HepG2 (cell line): ENCODE data around the gene ABTB2. TPM values are rescaled to one million over a fixed set of nuclear protein-coding genes. Genes with fewer than 3 reads are reported as not detected.

ENCODE experiments used
- CAMTA2 ChIP-seq: sonication (generic); formaldehyde crosslinking; IDR thresholded peaks from 2 replicates; pipeline ENCODE4 v1.4.0; 2020; ENCODE audit warnings: mild to moderate bottlenecking, missing genetic modification reagents, borderline replicate concordance
- CEBPG ChIP-seq: IDR thresholded peaks from 2 replicates; pipeline ENCODE4 v1.6.1; 2016
- KDM1A ChIP-seq: IDR thresholded peaks from 2 replicates; pipeline ENCODE4 v1.6.1; 2016; ENCODE audit warnings: missing compliant biosample characterization
- MED1 ChIP-seq: sonication (generic); formaldehyde crosslinking; IDR thresholded peaks from 2 replicates; pipeline ENCODE4 v1.4.0; 2020; ENCODE audit warnings: missing genetic modification reagents
- MEIS1 ChIP-seq: sonication (generic); formaldehyde crosslinking; IDR thresholded peaks from 2 replicates; pipeline ENCODE4 v1.9.0; 2021; ENCODE audit warnings: mild to moderate bottlenecking, missing genetic modification reagents, moderate library complexity, borderline replicate concordance
- NR2C2 ChIP-seq: sonication (generic); formaldehyde crosslinking; IDR thresholded peaks from 2 replicates; pipeline ENCODE4 v1.4.0; 2020; ENCODE audit warnings: missing genetic modification reagents, mild to moderate bottlenecking, moderate library complexity, borderline replicate concordance
- PBX2 ChIP-seq: IDR thresholded peaks from 2 replicates; pipeline ENCODE4 v1.6.1; 2016; ENCODE audit warnings: control low read depth
- PHF5A ChIP-seq: IDR thresholded peaks from one replicate; pipeline ENCODE4 v1.6.1; 2018; ENCODE audit warnings: low read depth, missing genetic modification reagents; ENCODE audit not compliant: unreplicated experiment
- TBX2 ChIP-seq: sonication (generic); formaldehyde crosslinking; IDR thresholded peaks from 2 replicates; pipeline ENCODE4 v1.5.0; 2020; ENCODE audit warnings: missing genetic modification reagents, mild to moderate bottlenecking, borderline replicate concordance
- WIZ ChIP-seq: sonication (generic); formaldehyde crosslinking; IDR thresholded peaks from 2 replicates; pipeline ENCODE4 v1.5.1; 2020; ENCODE audit warnings: mild to moderate bottlenecking, missing genetic modification reagents
- YEATS2 ChIP-seq: sonication (generic); formaldehyde crosslinking; IDR thresholded peaks from 2 replicates; pipeline ENCODE4 v1.4.0; 2020; ENCODE audit warnings: missing genetic modification reagents, borderline replicate concordance
- ZNF550 ChIP-seq: sonication (generic); formaldehyde crosslinking; IDR thresholded peaks from 2 replicates; pipeline ENCODE4 v1.4.0; 2020; ENCODE audit warnings: mild to moderate bottlenecking, missing genetic modification reagents, borderline replicate concordance
- polyA plus RNA-seq, 8 experiments: library from polyadenylated mRNA; depleted of rRNA in 3 of 8; stranded (reverse) in 7 of 8; unstranded in 1 of 8; fragments of >200 nt; fragmentation: Illumina TruSeq in 4 of 8; extraction: Trizol in 4 of 8; gene quantifications; 2 replicates each; pipeline versions ENCODE4 v1.2.1 to v1.2.3, GENCODE V29; 2011 to 2016; ENCODE audit warnings: low read depth in 4 of 8, missing spikeins in 1 of 8, mixed read lengths in 1 of 8; ENCODE audit not compliant: insufficient read depth in 1 of 8
- total RNA-seq, 5 experiments: library from RNA; depleted of rRNA; stranded (reverse); fragments of >200 nt; fragmentation: Illumina TruSeq; extraction: Trizol; gene quantifications; 2 replicates each; pipeline ENCODE4 v1.2.3, GENCODE V29; 2016; ENCODE audit warnings: low read depth in 1 of 5
- TF ChIP-seq, protein P1 (sequence below): sonication (generic); formaldehyde crosslinking; IDR thresholded peaks from 2 replicates; pipeline ENCODE4 v1.5.1; 2020; ENCODE audit warnings: missing genetic modification reagents, mild to moderate bottlenecking, borderline replicate concordance
- TF ChIP-seq, protein P2 (sequence below): sonication (generic); formaldehyde crosslinking; IDR thresholded peaks from 2 replicates; pipeline ENCODE4 v1.9.0; 2021; ENCODE audit warnings: mild to moderate bottlenecking, missing genetic modification reagents
- TF ChIP-seq, protein P3 (sequence below): sonication (generic); formaldehyde crosslinking; IDR thresholded peaks from 2 replicates; pipeline ENCODE4 v1.4.0; 2020; ENCODE audit warnings: missing genetic modification reagents

The ABTB2 gene
- total and polyA plus RNA-seq, 2 of the 13 experiments (the other 11 are each of a cell fraction or from before 2014, with no cell fraction given): 5.1 to 15.4 TPM

DNA sequence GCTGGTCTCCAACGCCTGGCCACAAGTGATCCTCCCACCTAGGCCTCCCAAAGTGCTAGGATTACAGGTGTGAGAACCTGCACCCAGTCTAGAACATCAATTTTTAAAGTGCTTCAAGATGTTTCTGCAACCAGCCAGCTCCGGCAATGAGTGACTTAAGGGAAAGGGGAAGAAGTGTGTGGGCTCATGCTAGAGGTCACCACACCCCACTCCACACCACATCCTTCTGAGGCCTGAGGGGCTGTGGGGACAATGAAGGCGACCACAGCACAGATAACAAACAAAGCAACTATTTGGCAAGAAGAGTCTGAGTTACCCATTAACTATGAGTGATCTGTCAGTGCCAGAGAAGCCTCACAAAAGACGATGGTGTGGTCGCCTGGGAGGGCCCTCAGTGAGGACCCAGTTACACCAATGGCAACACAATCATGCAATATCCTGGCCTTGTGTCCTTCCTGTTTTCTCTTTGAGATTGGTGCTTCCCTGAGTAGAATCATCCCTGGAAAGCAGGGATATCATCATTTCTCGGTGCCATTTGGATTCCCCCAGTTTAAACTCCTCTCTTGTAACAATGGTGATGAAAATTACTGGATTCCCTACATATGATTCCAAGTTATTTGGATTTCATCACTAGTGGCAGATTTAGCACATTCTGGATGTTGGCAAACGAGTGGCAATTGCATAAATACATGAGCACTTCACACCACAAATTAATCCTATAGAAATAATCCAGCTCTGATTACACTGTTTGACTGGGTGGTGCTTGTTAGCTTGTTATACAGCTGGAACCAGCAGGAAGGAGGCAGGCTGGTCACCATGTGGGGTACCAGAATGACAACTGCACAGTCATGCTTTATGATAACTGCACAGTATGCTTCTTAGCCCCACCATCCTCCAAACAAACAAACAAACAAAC lies 18.4 kb downstream of the ABTB2 start (continued):
- TF ChIP-seq, protein P1, sequence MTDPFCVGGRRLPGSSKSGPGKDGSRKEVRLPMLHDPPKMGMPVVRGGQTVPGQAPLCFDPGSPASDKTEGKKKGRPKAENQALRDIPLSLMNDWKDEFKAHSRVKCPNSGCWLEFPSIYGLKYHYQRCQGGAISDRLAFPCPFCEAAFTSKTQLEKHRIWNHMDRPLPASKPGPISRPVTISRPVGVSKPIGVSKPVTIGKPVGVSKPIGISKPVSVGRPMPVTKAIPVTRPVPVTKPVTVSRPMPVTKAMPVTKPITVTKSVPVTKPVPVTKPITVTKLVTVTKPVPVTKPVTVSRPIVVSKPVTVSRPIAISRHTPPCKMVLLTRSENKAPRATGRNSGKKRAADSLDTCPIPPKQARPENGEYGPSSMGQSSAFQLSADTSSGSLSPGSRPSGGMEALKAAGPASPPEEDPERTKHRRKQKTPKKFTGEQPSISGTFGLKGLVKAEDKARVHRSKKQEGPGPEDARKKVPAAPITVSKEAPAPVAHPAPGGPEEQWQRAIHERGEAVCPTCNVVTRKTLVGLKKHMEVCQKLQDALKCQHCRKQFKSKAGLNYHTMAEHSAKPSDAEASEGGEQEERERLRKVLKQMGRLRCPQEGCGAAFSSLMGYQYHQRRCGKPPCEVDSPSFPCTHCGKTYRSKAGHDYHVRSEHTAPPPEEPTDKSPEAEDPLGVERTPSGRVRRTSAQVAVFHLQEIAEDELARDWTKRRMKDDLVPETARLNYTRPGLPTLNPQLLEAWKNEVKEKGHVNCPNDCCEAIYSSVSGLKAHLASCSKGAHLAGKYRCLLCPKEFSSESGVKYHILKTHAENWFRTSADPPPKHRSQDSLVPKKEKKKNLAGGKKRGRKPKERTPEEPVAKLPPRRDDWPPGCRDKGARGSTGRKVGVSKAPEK: 0 out of 2 replicates have a peak, but pooled peaks have one; percentile 56
- TF ChIP-seq YEATS2 (CRISPR knock-in tag): peak; percentile 43; the same call in 1 of the 2 replicates
- peak; percentile 39; the same call in 1 of the 2 replicates for TF ChIP-seq KDM1A (CRISPR knock-in tag)
- peak; percentile 93 for TF ChIP-seq TBX2 (CRISPR knock-in tag)
- peak; percentile 67; the same call in 1 of the 2 replicates for TF ChIP-seq PBX2 (CRISPR knock-in tag)
- TF ChIP-seq NR2C2 (CRISPR knock-in tag): 0 out of 2 replicates have a peak, but pooled peaks have one; percentile 11
- TF ChIP-seq, protein P2, sequence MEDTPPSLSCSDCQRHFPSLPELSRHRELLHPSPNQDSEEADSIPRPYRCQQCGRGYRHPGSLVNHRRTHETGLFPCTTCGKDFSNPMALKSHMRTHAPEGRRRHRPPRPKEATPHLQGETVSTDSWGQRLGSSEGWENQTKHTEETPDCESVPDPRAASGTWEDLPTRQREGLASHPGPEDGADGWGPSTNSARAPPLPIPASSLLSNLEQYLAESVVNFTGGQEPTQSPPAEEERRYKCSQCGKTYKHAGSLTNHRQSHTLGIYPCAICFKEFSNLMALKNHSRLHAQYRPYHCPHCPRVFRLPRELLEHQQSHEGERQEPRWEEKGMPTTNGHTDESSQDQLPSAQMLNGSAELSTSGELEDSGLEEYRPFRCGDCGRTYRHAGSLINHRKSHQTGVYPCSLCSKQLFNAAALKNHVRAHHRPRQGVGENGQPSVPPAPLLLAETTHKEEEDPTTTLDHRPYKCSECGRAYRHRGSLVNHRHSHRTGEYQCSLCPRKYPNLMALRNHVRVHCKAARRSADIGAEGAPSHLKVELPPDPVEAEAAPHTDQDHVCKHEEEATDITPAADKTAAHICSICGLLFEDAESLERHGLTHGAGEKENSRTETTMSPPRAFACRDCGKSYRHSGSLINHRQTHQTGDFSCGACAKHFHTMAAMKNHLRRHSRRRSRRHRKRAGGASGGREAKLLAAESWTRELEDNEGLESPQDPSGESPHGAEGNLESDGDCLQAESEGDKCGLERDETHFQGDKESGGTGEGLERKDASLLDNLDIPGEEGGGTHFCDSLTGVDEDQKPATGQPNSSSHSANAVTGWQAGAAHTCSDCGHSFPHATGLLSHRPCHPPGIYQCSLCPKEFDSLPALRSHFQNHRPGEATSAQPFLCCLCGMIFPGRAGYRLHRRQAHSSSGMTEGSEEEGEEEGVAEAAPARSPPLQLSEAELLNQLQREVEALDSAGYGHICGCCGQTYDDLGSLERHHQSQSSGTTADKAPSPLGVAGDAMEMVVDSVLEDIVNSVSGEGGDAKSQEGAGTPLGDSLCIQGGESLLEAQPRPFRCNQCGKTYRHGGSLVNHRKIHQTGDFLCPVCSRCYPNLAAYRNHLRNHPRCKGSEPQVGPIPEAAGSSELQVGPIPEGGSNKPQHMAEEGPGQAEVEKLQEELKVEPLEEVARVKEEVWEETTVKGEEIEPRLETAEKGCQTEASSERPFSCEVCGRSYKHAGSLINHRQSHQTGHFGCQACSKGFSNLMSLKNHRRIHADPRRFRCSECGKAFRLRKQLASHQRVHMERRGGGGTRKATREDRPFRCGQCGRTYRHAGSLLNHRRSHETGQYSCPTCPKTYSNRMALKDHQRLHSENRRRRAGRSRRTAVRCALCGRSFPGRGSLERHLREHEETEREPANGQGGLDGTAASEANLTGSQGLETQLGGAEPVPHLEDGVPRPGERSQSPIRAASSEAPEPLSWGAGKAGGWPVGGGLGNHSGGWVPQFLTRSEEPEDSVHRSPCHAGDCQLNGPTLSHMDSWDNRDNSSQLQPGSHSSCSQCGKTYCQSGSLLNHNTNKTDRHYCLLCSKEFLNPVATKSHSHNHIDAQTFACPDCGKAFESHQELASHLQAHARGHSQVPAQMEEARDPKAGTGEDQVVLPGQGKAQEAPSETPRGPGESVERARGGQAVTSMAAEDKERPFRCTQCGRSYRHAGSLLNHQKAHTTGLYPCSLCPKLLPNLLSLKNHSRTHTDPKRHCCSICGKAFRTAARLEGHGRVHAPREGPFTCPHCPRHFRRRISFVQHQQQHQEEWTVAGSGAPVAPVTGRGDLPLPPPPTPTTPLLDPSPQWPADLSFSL (CRISPR knock-in tag): peak; percentile 68; the same call in 1 of the 2 replicates
- peak; percentile 95 for TF ChIP-seq MED1 (CRISPR knock-in tag)
- 0 out of 2 replicates have a peak, but pooled peaks have one; percentile 50 for TF ChIP-seq WIZ (CRISPR knock-in tag)
- TF ChIP-seq CEBPG (CRISPR knock-in tag): peak; percentile 91
- TF ChIP-seq MEIS1 (CRISPR knock-in tag): 0 out of 2 replicates have a peak, but pooled peaks have one; percentile 64
- TF ChIP-seq PHF5A (CRISPR knock-in tag): peak; percentile 83
- TF ChIP-seq CAMTA2 (CRISPR knock-in tag): no peak
- TF ChIP-seq, protein P3, sequence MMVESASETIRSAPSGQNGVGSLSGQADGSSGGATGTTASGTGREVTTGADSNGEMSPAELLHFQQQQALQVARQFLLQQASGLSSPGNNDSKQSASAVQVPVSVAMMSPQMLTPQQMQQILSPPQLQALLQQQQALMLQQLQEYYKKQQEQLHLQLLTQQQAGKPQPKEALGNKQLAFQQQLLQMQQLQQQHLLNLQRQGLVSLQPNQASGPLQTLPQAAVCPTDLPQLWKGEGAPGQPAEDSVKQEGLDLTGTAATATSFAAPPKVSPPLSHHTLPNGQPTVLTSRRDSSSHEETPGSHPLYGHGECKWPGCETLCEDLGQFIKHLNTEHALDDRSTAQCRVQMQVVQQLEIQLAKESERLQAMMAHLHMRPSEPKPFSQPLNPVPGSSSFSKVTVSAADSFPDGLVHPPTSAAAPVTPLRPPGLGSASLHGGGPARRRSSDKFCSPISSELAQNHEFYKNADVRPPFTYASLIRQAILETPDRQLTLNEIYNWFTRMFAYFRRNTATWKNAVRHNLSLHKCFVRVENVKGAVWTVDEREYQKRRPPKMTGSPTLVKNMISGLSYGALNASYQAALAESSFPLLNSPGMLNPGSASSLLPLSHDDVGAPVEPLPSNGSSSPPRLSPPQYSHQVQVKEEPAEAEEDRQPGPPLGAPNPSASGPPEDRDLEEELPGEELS (CRISPR knock-in tag): peak; percentile 96
- TF ChIP-seq ZNF550 (CRISPR knock-in tag): no peak
